NCI-H774 (cell line): ENCODE data around the gene VEZT.
"Not testable (repeated sequence)": the region's sequence is repeated elsewhere in the genome, so short reads cannot be mapped to it uniquely, and the experiment has no call there.

Experiments
- DNase-seq: peaks from one replicate; lab custom pipeline; 2025; lab: John Stamatoyannopoulos, UW

The VEZT gene

GRCh38 chr12:95217377-95218149 lies at the start of gene VEZT, which contains the start of gene FGD6:
VEZT (plus strand) TSS chr12:95217807; CDS start chr12:95217851, 44 bp downstream.
FGD6 (minus strand) TSS chr12:95217467; CDS start chr12:95217240, 227 bp downstream.
- peak; percentile 99 for DNase-seq

- DNase-seq, result no peak
Observed at GRCh38 chr12:95168746-95169145, 48.9 kb upstream of the VEZT start.

- DNase-seq, result no peak
Observed at GRCh38 chr12:95169368-95169767, 48.2 kb upstream of the VEZT start.

DNA sequence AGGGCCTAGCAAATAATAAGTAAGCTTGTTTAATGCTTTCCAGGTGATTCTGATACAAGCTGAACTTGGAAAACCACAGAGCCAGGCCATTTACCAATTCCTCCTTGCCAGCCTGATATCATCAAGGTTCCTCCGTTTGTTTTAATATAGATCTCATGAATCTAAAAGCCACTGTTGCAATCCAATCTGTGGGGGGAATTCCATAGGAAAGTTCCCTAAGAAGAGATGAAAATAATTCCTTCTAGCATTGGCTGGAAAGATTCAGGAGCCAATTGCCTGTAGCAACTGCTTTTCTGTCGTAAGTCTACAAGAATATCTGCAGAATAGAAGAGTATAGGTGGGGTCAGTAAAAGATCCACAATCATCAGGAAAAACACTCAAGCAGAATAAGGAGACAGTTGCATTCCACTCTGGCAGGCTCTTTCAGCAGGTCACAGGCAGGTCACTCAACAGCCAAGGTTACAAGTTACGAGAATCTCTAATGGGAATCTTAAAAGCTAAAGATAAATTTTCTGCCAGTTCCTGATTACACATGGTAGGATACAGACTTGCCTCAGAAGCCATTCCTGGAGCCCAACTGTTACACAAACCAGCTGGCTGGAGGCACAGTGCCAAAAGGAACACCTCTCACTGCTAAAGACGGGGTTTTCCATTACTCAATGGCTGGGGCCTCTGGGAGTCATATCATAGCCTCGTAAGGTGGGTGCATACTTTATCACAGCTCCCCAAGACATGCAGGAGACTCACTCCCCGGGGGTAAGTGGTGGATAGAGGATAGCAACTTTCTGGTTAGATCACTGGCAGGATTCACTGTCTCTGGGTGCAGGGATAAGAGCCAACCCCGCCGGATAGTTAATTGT lies 44.0 kb upstream of the VEZT start:
- no peak for DNase-seq

DNA sequence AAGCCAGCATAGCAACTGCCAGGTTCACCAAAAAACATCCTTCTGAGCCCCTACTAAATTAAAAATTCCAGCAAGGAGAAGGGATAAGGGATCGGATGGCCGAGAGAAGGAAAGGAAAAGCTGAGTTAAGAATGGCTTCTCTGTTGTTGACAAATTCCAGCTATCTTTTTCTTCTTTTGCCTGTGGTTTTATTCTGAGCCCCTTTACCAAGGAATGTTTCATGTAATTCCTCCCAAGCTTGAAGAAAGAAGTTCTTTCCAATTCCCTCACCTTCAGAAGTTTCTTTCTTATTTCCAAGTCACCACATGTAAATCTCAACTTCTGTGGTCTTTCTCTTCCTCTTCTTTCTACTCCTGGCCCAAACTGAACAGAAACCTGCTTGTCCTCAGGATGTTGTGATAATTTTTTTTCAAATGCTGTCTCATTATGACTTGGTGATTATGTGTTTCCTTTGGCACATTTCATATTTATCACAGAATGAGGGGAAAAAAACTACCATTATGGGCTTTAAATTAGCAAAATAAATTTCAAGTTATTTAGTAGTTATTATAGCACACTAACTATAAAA lies 40.3 kb upstream of the VEZT start:
- DNase-seq, result no peak

DNA sequence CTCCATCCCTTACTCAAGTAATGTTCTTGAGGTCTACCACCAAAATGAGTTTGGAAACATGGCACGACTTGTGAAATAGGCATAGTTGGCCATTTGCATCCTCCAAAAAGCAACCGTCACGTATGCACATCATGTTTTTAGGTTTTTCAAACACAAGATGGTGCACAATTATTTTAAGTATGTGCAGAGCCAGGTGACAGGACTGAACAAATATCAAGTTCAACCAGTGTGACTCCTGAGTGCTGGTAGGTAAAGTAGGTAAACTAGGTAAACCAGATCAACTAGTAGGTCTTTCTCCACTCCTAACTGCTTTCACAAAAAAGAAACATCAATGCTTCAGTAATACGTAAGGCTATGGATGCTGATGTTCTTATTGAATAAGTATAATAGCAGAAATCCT lies 39.5 kb upstream of the VEZT start:
- no peak for DNase-seq

DNA sequence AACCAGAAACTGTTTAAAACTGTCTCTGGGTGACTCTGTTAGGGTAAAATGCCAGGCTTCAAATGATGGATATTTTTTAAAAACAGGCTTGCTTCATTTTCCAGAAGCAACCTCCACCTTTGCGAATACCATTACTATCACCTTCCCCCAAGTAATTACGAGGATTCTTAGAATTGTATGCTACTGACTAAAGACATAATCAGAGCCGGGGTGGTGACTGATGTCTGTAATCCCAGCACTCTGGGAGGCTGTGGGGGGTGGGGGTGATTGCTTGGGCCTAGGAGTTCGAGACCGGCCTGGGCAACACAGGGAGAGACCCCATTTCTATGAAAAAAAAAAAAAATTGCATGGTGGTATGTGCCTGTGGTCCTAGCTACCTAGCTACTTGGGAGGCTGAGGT lies 38.6 kb upstream of the VEZT start:
- no peak for DNase-seq

- DNase-seq, result no peak
Observed at GRCh38 chr12:95181103-95181502, 36.5 kb upstream of the VEZT start.

GRCh38 chr12:95182868-95183415 lies 34.7 kb upstream of the VEZT start:
- no peak for DNase-seq

- DNase-seq, result no peak
Observed at GRCh38 chr12:95184121-95184520, 33.5 kb upstream of the VEZT start.

- no peak for DNase-seq
Observed at GRCh38 chr12:95185072-95185471, 32.5 kb upstream of the VEZT start.

- no peak for DNase-seq
Observed at GRCh38 chr12:95185854-95186253, 31.8 kb upstream of the VEZT start.

- no peak for DNase-seq
Observed at GRCh38 chr12:95187865-95188415, 29.7 kb upstream of the VEZT start.

- no peak for DNase-seq
Observed at GRCh38 chr12:95191060-95191696, 26.4 kb upstream of the VEZT start.

DNA sequence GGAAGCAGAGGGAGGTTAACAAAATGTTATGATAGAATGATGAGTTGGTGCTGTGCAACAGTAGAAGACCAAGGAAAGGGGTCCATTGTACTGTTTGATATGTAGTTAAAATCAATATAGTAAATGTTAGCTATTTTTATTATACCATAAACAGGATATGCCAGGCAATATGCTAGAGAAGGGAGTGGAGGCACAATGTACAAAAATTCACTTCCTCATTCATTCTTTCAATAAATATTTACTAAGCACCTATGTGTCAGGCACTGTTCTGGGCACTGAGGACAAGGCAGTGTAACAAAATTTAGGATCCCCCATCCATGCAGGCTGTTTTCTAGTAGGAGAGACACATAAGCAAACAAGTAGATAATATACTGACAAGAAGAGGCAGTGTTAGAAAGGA lies 25.3 kb upstream of the VEZT start:
- no peak for DNase-seq

- DNase-seq, result no peak
Observed at GRCh38 chr12:95193139-95193538, 24.5 kb upstream of the VEZT start.

DNA sequence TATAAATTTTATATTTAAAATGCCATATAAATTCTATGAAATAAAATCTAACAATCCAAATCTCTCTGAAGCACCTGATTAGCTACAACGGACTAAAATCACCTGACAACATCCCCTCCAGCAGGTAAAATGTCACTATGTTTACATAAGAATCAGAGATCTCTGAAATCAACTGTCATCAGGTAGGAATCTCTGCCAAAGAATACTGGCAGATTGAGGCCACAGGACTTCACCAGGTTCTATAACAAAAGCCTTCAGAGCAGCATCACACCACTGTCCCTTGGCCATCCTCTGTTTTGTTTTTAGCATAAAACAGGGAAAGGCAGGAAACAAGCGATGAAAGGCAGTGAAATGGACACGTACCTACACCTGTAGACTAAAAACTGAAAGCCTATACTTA lies 22.5 kb upstream of the VEZT start:
- no peak for DNase-seq

DNA sequence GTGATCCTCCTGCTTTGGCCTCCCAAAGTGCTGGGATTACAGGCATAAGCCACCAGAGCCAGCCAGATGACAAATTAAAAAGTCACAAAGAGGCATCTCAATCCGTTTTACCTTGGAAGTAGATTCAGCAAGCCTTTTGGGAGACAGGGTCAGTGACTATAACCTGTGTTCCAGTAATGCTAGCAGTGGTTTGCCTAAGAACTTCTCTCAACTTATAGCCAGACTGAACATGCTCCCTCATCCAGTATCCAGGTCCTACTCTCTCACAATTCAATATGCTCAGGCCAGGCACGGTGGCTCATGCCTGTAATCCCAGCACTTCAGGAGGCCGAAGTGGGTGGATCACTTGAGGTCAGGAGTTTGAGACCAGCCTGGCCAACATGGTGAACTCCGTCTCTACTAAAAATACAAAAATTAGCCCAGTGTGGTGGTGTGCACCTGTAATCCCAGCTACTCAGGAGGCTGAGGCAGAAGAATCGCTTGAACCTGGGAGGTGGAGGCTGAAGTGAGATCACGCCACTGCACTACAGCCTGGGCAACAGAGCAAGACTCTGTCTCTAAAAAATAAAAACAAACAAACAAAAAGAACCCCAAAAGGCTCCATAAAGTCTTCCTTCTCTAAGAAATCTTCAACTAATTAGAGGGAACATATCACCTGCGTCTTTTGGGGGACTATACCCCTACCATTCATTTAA lies 20.6 kb upstream of the VEZT start:
- DNase-seq, result not testable (repeated sequence)

GRCh38 chr12:95197636-95198035 lies 20.0 kb upstream of the VEZT start:
- DNase-seq, result no peak

GRCh38 chr12:95198914-95199313 lies 18.7 kb upstream of the VEZT start:
- DNase-seq, result no peak
